ENCODE measurements around the gene PPRC1.

Gene PPRC1

GRCh38 chr10:102196893-102197292 is 64.1 kb downstream of the PPRC1 start:
- DNase-seq = no peak

- DNase-seq = no peak
Observed at GRCh38 chr10:102198027-102198426, 65.2 kb downstream of the PPRC1 start.
